ENCODE measurements around the gene DMGDH.

GRCh38 chr5:78984439-78985115, 84.9 kb downstream of the DMGDH start:
- TF ChIP-seq CTCF (IDR thresholded peaks at IDR 0.05), result peak in 2 of 3 donors; percentile 37 to 44
- TF ChIP-seq POLR2AphosphoS5 (IDR thresholded peaks at IDR 0.05), result no peak
